GM18502 (cell line): ENCODE measurements around the gene ARVCF.
"Not testable (repeated sequence)": the region's sequence is repeated elsewhere in the genome, so short reads cannot be mapped to it uniquely, and the experiment has no call there.

Source experiments
- ATAC-seq: cut with Tn5 transposase; IDR thresholded peaks from one replicate; pipeline ENCODE4 v1.9.1; 2021; ENCODE audit warnings: mild to moderate bottlenecking; ENCODE audit not compliant: unreplicated experiment, poor library complexity

The ARVCF gene

DNA sequence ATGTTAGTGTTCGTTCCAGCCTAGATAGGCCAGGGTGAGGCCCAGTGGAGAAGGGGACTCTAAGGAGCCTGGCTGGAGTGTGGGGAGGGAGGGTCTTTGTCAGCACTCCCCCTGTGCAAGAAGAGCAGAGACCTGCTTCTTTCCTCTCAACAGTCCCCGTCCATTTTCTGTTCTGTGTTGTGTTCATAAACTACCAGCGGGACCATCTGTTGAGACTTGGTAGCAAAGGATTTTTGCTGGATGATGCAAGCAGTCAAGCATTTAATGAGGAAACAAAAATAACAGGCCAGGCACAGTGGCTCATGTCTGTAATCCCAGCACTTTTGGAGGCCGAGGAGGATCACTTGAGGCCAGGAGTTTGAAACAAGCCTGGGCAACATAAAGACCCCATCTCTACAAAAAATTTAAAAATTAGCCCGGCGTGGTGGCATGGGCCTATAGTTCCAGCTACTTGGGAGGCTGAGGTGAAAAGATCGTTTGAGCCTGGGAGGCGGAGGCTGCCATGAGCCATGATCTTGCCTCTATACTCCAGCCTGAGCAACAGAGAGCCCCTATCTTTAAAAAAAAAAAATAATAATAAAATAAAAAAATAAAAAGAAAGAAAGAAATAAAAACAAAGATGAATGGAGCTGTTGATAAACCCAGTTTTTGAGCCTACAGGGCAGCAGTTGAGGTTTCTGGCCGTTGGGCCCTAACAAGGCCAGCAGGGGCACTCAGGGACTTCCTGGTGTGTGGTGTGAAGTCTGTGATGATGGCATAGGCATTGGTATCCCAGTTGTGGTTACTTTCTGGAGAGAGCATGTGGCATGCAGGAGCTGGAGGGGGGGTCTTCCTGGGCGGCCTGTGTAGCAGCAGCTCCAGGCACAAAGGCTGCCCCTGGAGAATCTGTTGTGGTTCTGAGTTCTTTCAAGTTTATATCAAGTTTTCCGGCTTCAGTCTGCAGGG lies 73.3 kb downstream of the ARVCF start:
- no peak for ATAC-seq

DNA sequence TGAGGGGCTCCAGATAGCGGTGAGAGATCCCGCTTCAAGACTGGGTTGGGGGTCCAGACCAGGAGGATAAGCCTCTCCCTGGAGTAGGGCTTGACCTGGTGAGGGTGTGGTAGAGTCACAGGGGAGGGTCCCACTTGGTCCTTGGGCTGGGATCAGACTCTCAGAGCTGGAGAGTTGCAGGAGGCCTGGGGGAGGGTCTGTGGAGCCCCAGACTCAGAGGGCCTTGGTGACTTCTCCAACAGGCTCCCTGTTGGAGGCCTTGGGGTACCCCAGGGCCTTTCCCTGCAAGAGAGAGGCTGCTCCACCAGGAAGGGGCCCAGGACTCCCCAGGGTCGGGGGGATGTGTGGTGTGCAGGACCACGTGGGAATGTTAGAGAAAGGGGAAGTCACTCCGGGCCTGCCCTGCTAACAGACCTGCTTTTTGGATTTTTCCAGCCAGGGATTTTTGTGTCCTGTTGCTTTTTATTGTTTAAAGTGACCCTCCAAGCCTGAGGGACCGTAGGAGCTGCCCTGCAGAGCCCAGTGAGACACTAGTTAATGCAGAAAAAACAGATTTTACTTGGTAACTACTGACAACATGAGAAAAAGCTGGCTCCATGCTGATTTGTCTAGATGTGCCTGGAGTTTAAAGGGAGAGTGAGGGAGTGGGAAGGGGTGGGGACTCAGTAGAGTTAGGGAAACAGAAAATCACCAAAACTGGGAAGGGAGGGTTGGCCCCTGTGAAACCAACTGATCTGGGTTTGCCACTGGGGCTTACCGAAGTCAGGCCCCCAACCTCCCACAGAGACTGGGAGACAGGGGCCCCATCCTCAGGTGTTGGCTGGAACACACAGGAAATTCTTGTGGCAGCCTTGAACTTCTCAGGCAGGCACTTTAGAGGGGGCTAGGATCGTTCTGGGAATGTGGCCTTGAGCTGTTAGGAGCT lies 74.2 kb downstream of the ARVCF start:
- peak; percentile 37 for ATAC-seq

DNA sequence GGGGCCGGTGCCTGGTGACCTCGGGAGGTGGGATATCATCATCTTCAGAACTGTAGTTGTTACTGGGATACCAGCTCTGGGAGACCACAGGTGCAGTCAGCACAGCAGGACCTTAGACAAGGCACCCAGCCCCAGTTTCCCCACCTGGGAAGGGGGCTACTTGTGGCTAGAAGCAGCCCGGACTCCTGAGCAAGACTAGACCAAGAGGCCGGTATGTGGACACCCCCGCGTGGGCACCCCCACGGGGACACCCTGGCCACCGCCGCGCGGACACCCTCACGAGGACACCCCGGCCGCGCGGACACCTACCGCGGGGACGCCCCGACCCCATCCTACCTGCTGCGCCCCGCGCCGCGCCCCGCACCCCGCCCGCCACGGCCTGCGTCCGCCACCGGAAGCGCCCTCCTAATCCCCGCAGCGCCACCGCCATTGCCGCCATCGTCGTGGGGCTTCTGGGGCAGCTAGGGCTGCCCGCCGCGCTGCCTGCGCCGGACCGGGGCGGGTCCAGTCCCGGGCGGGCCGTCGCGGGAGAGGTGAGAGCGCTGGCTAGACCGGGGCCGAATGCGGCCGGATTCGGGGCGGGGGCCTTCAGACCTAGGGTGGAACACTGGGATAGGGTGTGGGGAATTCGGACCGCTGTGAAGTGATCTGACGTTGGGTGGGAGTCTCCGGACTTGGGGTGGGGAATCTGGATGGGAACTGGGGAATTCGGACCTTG lies 75.1 kb downstream of the ARVCF start, which contains the start of the genes COMT and TXNRD2:
TSS of gene COMT (plus strand) at position 408 of the 718 bp plus-strand sequence. CDS start 20,755 bp downstream, outside the sequence.
TSS of gene TXNRD2 (minus strand) at position 454 of the 718 bp plus-strand sequence. CDS start at position 439, 15 bp downstream.
- ATAC-seq, result peak; percentile 58

DNA sequence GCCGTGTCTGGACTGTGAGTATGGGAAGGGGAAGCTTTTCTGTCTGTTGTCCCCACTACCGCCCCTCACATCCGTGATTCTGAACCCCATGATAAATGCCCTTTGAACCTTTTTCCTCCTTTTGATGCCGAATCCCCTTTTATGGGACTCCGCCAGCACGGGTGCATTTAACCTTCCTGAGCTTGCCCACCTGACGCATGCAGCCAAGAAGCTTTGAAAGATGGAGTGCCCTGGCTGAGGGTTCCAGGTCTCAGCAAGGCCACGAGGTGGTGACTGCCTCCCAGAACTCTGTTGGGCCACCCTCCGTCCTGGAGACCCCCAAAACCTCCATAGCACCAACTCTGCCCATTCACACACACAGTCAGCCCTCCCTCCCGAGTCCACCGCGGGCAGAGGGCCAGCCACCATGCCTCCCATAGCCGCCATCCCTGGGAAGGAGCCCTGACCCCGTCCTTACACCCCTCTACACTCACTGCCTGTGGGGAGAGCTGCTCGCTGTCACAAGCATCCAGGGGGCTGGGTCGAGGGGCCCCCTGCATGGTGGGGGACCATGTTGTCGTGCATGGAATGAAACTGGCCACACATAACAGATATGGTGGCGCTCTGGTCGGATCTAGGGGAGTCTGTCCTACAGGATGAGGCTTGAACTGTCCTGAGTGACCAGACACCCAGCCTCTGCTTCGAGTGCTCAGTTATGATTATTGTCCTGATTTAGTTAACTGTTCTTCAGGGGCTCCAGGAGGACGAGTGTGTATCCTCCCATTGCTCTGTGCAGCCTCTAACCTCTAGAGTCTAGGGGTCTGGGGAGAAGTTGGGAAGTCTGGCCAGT lies 75.9 kb downstream of the ARVCF start:
- ATAC-seq, result no peak

DNA sequence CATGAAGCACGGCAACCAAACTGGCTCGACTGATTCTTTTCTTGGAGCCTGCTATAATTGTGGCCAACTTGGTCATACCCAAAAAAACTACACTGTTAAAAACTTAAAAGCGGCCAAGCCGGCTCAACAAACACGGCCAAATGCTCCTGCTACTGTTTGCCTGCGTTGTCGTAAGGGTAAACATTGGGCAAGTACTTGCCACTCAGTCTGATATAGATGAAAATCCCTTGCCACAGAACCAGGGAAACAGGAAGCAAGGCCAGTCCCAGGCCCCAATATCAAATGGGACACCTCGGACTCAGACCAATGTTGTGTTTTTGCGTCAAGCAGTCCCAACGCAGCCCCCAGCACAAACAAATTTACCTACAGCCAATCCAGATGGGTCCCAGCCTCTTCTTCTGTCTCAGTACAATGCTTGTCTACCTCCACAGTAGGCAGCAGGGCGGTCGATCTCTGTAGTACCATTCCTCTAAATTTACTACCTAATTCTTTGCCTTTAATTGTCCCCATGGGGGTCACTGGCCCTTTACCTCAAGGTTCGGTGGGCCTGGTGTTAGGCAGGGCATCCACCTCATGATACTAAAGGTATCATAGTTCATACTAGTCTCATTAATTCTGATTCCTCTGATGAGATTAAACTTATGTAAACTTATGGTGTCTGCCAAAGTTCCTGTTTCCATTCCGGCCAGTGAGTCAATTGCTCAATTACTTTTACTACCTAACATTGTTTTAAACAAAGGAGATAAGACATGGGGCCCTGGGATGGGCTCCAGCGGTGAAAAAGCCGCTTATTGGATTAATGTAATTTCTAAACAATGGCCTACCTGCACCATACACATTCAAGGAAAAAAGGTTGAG lies 78.8 kb downstream of the ARVCF start:
- no peak for ATAC-seq

DNA sequence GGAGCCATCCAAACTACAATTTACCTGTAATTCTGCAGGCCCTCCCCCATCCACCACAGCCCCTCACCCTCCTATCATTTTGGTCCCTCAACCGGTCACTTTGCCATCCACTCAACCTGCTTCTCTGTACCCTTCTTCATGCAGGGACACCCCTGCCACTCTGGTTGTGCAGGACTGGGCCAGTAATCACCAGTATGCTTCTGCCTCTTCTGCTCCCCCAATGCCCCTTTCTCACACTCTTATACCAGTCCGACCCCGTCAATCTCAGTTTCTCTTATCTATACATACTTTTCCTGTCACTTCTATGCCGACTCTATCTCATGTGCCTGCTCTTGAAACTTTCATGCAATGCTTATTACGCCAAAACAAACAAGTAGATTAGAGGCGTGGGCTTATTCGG lies 80.1 kb downstream of the ARVCF start:
- no peak for ATAC-seq

DNA sequence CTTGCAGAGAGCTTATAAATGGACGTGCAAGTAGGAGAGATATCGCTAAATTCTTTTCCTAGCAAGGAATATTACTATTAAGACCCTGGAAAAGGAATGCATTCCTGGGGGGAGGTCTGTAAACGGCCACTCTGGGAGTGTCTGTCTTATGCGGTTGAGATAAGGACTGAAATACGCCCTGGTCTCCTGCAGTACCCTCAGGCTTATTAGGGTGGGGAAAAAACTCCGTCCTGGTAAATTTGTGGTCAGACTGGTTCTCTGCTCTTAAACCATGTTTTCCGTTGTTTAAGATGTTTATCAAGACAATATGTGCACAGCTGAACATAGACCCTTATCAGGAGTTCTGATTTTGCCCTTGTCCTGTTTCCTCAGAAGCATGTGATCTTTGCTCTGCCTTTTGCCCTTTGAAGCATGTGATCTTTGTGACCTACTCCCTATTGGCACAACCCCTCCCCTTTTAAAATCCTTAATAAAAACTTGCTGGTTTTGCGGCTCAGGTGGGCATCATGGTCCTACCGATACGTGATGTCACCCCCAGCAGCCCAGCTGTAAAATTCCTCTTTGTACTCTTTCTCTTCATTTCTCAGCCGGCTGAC lies 81.4 kb downstream of the ARVCF start:
- ATAC-seq, result not testable (repeated sequence)

DNA sequence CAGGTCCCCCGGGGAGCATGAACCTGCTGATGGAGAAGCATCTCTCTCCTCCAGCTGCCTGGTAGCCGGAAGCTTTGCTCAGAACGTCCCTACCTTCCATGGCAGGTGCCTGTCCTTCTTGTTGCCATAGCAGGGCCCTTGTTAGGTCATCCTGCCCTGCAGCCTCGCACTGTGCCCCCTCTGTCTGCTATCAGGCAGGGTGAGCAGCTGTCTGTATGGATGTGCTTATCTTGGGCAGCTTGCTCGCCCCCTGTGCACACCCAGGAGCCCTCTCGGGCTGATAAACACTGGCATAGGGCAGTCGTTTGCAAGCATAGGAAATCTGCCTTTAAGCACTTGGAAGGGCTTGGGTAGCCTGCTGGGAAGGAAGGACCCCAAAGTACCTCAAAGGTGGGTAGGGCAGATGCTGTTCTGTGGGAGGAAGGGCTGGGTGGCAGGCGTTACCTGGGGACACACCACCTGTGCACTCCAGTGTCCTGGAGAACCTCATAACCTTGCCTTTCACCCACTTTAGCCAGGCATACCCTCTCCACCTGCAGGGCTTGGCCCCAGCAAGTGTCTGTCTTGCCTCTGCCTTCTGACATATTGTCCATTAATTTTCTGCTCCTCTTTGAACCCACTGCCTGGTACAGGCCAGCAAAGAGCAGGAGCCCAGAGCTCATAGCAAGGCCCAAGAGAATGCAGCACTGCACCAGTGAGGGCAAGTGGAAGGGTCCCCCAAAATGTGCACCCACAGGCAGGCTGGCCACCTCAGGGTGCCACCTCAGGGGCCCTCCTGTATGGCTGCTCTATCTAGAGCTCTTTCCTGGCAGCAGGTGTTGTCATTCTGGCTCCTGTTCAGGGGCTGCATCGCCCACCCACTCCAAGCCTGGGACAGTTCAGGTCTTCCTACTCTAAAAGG lies 83.0 kb downstream of the ARVCF start:
- ATAC-seq, result no peak

DNA sequence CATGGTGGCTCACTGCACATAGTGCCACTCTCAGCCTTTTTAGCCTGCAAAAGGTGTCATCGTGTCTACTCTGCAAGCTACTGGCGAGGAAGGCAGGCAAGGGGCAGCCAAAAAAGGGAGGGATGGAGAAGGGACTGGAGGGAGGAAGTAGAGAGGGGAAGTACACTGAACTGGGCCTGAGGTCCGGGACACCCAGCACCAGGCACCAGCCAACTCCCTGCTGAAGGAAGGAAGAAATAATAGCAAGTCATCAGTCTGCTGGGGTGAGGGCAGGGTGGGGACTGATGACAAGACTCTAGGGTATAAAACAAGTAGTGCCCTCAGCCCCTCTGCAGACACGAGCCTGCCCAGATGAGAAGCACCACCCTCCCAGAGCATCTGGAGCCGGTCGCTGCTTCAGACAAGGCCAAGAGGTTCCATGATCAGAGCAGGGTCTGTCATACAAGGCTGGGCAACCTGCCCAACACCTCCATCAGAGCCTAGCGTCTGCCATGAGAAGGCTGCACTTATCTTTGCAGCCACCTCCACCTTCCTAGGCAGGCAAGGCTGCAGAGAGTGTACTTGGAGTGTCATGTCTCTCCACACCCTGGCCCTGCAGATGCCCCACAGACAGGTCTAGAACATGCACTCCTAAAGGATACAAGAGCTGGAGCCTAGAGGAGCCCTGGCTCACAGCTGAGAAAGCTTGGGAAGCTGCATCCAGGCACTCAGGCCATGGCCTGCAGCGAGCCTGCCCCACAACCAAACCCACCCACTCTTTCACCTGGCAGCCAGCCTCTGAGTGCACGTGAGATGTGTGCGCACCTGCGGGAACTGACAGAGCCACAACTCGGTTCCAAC lies 84.0 kb downstream of the ARVCF start:
- no peak for ATAC-seq

DNA sequence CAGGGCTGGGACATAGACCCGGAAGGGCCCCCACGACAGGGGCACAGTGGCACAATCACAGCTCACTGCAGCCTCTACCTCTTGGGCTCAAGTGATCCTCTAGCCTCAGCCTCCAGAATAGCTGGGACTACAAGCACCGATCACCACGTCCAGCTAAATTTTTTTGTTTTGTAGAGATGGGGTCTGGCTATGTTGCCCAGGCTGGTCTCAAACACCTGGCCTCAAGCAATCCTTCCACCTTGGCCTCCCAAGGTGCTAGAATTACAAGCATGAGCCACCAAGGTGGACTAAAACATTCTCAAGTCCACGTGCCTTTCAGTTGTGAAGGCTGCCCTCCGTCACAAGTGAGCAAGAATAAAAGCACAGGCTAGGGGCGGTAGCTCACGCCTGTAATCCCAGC lies 85.1 kb downstream of the ARVCF start:
- no peak for ATAC-seq

DNA sequence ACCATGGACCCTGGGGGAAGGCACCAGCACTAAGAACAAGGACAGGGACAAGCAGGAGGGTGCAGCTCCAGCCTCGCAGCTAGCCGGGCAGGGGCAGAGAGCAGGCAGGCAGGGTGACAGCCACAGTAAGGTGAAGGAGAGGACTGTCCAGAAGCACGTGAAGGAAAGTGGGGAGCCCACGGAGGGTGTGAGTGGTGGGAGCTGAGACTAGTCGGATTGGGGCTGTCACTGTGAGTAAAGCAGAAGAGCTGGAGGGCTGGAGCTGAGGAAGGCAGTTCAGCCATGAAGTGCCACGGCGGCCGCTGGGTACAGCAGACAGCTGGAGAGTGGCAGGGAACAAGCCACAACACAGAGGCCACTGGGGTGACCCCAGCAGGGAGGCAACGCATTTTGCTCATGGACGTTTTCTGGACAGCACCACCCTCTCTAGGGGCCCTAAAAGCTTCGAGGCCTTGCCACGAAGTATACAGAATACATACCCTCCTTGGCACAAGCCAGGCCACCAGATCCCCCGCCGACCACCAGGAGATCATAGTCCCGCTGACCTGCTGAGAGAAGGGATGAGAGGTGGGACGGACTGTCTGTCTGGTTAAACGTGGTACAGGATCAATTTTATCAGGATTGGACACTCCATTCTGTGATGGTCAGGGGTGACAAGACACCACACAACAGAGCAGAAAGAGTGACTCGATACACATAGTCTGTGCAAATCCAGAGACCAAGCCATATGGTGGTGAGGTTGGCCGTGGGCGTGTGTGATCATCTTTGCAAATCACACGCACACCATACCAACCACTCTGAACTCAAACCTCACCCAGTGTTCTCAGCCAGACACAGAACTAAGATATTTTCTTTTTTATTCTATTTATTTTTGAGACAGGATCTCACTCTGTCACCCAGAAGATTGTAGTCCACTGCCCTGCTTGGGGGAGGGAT lies 85.8 kb downstream of the ARVCF start:
- no peak for ATAC-seq

DNA sequence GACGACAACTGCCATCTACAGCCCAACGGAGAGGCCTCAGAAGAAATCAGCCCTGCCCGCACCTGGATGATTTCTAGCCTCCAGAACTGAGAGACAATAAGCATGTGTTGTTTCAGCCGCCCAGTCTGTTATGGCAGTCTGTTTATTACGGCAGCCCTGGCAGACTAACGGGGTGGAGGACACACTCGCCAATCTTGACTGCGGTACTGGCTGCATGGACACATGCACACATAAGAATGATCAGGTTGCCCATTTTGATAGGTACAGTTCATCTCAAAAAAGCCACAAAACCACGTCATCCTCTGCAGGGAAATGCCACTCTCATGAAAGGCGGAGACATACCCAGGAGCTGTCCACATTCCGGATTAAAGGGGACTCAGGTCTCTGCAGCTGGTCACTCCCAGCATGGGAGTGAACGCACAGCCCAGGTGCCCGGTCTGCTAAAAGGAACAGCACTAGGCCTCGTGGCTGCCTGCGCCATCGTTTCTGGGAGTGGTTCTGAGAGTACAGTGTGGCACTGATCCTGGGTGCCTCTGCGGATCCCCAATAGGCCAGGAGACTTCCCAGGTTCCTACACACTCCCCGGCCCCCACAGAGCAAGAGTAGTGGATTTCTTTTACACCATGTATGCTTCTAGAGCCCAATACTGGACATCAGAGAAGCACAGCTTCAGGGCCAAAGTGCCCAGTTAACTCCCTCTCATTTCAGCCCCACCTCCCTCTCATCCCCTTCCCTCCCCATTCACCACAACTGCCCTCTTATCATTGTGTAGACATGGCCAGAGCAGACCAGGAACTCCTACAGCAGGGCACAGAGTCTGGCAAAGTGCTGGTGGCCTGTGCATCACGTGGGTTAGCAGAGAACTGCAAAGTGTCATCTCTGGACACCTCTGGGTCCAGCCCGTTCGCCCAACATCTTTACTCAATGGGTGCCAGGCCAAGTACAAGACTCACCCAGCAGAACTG lies 86.8 kb downstream of the ARVCF start:
- no peak for ATAC-seq

DNA sequence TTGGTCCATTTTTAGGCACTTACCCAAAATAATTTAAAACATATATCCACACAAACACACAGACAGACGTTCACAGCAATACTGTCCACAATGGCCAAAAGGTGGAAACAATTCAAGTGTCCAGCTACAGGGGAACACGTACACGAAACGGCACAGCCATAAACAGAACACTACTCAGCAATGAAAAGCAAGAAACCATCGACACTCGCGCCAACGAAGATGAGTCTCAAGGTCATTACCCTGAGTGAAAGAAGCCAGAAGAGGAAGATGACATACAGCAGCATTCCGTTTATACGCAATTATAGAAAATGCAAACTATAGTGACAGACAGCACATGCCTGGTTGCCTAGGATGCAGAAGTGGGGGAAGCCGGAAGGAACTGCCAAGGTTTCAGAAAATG lies 88.4 kb downstream of the ARVCF start:
- no peak for ATAC-seq

DNA sequence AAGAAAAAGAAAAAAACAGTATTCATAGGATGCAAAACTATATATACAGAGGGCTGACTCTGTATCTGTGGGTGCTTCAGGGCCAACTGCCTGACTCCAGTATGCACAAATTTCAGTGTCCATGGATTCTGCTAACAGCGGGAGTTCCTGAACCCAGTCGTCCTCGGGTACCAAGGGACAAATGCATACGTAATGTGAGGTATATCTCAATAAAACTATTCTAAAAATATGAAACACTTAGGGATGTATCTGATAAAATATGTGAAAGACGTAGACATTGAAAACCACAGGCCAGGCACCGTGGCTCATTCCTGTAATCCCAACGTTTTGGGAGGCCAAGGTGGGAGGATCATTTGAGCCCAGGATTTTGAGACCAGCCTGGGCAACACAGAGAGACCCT lies 88.9 kb downstream of the ARVCF start:
- ATAC-seq, result no peak
